Stimulated activated naive CD8-positive, alpha-beta T cell treated with anti-CD3 and anti-CD28 coated beads, Interleukin-15, Interleukin-2, amounts not matched to agents 100 ng/mL and 50 ng/mL, for 24 hours (primary cell): ENCODE measurements around the gene TNFSF15.

ENCODE experiments used
- H3K27ac Mint-ChIP-seq: one replicate; pipeline ENCODE4 v1.8.0; 2021; ENCODE audit warnings: mild to moderate bottlenecking, mixed read lengths
- H3K27me3 Mint-ChIP-seq: one replicate; pipeline ENCODE4 v1.8.0; 2021; ENCODE audit warnings: mixed read lengths
- H3K36me3 Mint-ChIP-seq: one replicate; pipeline ENCODE4 v1.8.0; 2021; ENCODE audit warnings: low read depth, mixed read lengths
- H3K4me1 Mint-ChIP-seq: one replicate; pipeline ENCODE4 v1.8.0; 2021; ENCODE audit warnings: low read depth, mixed read lengths
- H3K4me3 Mint-ChIP-seq: one replicate; pipeline ENCODE4 v1.8.0; 2021; ENCODE audit warnings: mild to moderate bottlenecking, mixed read lengths
- H3K9me3 Mint-ChIP-seq: one replicate; pipeline ENCODE4 v1.8.0; 2021; ENCODE audit warnings: mixed read lengths

Gene TNFSF15

GRCh38 chr9:114805670-114806525 is at the start of gene TNFSF15:
TSS of gene TNFSF15 (minus strand) at chr9:114806039. CDS start at chr9:114806012, 27 bp downstream.
- H3K9me3 Mint-ChIP-seq, result no peaks in the 10 kb centered on the region
- no peaks in the 10 kb centered on the region for H3K27me3 Mint-ChIP-seq
- H3K4me3 Mint-ChIP-seq, result peak within 1 kb of the TSS; percentile 42
- peaks cover 41% of the 10 kb centered on the region for H3K4me1 Mint-ChIP-seq
- H3K27ac Mint-ChIP-seq, result peak within 1 kb of the TSS; percentile 41
- no peaks in the 10 kb centered on the region for H3K36me3 Mint-ChIP-seq

DNA sequence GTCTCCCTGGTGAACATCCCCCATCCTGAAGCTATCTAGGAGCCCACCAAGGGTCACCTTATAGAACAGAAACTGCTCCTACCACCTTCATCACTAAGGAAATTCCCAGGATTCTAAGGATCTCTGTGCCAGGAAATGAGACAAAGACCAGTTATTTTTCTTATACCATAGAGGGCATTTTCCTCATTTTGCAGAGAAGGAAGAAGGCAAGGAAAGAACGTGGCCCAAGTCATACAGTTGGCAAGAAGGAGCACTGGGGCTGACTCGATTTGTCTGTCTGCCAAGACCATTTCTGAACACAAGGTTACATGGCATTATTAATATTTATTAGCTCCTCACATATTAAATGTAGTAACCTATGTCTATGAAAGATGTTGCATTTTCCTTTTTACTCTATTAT is 49.6 kb upstream of the TNFSF15 start:
- Mint-ChIP-seq H3K27me3 (no peaks in the 10 kb centered on the region), H3K27ac (no peak overlapping the region), H3K4me1 (peaks cover 24% of the 10 kb centered on the region), H3K9me3 (peaks cover 5% of the 10 kb centered on the region), H3K36me3 (no peaks in the 10 kb centered on the region), H3K4me3 (no peak overlapping the region)

- Mint-ChIP-seq H3K4me1 (peaks cover 24% of the 10 kb centered on the region), H3K9me3 (peaks cover 5% of the 10 kb centered on the region), H3K4me3 (no peak overlapping the region), H3K27me3 (no peaks in the 10 kb centered on the region), H3K36me3 (no peaks in the 10 kb centered on the region), H3K27ac (no peak overlapping the region)
Measured at GRCh38 chr9:114854736-114855355, 49.0 kb upstream of the TNFSF15 start.

DNA sequence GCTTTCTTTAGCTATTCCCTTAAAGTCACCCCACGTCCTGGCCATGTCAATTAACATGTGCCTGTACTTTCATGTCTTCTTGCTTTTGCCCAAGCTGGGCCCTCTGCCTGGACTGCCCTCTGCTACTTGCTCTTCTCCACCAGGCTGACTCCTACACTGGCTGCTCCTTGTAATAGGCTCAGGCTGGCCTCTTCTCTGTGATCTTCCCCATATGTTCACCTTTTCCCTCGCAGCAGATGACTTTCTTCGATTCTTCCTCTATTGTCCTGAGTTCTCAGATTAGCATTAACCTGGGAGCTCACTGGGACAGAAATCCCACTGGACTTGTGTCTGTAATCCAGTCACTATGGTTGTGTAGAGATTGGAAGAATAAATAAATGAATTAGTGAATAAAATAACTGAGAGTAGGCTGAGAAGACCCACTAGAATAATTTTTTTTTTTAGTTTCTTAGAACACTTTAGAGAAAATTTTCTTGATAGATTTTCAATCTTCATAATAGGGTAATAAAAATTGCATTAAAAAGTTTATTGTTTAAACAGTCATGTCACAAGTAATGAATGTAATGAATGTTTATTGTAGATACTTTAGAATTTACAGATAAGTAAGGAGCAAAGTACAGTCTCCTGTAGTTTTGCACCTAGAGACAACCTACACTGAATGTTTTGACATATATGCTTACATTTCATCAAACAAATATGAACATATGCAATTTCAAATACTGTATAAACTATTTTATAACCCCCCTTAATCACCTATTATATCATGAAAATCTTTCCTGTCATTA is 47.4 kb upstream of the TNFSF15 start:
- Mint-ChIP-seq H3K9me3 (no peaks in the 10 kb centered on the region), H3K36me3 (no peaks in the 10 kb centered on the region), H3K27ac (no peak overlapping the region), H3K4me1 (peaks cover 31% of the 10 kb centered on the region), H3K27me3 (no peaks in the 10 kb centered on the region), H3K4me3 (no peak overlapping the region)

- peaks cover 31% of the 10 kb centered on the region for H3K4me1 Mint-ChIP-seq
- no peaks in the 10 kb centered on the region for H3K9me3 Mint-ChIP-seq
- no peaks in the 10 kb centered on the region for H3K27me3 Mint-ChIP-seq
- H3K27ac Mint-ChIP-seq, result no peak overlapping the region
- no peaks in the 10 kb centered on the region for H3K36me3 Mint-ChIP-seq
- no peak overlapping the region for H3K4me3 Mint-ChIP-seq
Measured at GRCh38 chr9:114852050-114852594, 46.3 kb upstream of the TNFSF15 start.

- H3K4me1 Mint-ChIP-seq, result peaks cover 27% of the 10 kb centered on the region
- H3K27ac Mint-ChIP-seq, result peak overlapping the region; percentile 81
- peak overlapping the region; percentile 10 for H3K4me3 Mint-ChIP-seq
- H3K36me3 Mint-ChIP-seq, result no peaks in the 10 kb centered on the region
- H3K9me3 Mint-ChIP-seq, result no peaks in the 10 kb centered on the region
- no peaks in the 10 kb centered on the region for H3K27me3 Mint-ChIP-seq
Measured at GRCh38 chr9:114851306-114851705, 45.5 kb upstream of the TNFSF15 start.

DNA sequence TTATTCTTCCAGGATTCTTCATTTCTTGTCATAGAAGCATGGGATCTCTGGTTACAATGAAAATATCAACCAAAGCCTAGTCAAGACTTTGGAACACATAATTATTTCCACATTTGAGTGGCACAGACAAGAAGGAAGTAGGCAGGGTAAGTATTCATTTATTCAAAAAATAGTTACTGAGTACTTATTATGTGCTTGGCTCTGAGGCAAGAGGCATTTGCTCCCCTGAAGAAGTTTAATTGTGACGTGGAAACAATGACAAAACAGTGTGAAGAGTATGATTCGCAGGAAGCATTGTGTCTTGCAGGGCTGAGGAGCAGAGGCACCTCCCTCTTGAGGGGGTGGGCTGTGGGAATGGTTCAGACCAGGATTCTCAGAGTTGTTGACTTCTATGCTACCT is 45.0 kb upstream of the TNFSF15 start:
- peak overlapping the region; percentile 10 for H3K4me3 Mint-ChIP-seq
- no peaks in the 10 kb centered on the region for H3K36me3 Mint-ChIP-seq
- peak overlapping the region; percentile 81 for H3K27ac Mint-ChIP-seq

DNA sequence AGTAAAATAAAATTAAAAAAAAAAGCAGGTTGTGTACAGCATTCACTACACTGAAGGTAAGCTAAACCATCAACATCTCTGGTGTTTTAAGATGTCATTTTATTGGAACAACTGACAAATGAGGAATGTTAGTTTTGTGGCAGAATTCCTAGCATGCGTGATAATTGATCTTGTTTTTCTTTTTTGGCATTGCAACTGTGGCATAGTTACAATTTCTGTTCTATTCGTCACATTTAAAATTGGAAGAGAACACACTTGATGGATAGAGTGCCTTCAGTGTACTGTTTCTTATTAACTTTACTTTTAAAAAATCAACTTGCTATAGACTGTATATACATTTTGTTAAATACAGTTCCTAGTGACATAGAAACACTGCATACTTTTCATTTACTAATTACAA is 43.6 kb upstream of the TNFSF15 start:
- Mint-ChIP-seq H3K27me3 (no peaks in the 10 kb centered on the region), H3K36me3 (no peaks in the 10 kb centered on the region), H3K4me1 (peaks cover 27% of the 10 kb centered on the region), H3K27ac (no peak overlapping the region), H3K9me3 (no peaks in the 10 kb centered on the region), H3K4me3 (no peak overlapping the region)

More for the DNA sequence above, 45.0 kb upstream of the TNFSF15 start:
- Mint-ChIP-seq H3K4me1 (peaks cover 27% of the 10 kb centered on the region), H3K27me3 (no peaks in the 10 kb centered on the region), H3K9me3 (no peaks in the 10 kb centered on the region)

GRCh38 chr9:114847492-114848417 is 41.9 kb upstream of the TNFSF15 start:
- H3K36me3 Mint-ChIP-seq, result no peaks in the 10 kb centered on the region
- no peaks in the 10 kb centered on the region for H3K27me3 Mint-ChIP-seq
- no peaks in the 10 kb centered on the region for H3K9me3 Mint-ChIP-seq
- H3K4me3 Mint-ChIP-seq, result no peak overlapping the region
- no peak overlapping the region for H3K27ac Mint-ChIP-seq
- H3K4me1 Mint-ChIP-seq, result peaks cover 27% of the 10 kb centered on the region

DNA sequence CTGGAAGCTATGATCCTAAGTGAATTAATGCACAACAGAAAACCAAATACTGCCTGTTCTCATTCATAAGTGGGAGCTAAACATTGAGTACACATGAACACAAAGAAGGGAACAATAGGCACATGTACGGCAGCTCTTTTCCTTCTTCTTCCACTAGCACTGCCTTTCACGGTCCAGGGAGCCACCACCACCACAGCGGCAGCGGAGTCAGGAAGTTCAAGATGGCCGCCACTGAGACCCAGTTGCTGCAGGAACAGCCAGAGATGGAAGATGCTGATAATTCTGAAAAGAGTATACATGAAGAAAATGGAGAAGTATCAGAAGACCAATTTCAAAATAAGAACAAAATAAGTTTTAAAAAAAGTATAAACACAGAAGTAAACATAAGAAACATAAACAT is 39.5 kb upstream of the TNFSF15 start:
- Mint-ChIP-seq H3K4me1 (peaks cover 12% of the 10 kb centered on the region), H3K9me3 (no peaks in the 10 kb centered on the region), H3K36me3 (no peaks in the 10 kb centered on the region), H3K27ac (no peak overlapping the region), H3K27me3 (no peaks in the 10 kb centered on the region), H3K4me3 (no peak overlapping the region)

DNA sequence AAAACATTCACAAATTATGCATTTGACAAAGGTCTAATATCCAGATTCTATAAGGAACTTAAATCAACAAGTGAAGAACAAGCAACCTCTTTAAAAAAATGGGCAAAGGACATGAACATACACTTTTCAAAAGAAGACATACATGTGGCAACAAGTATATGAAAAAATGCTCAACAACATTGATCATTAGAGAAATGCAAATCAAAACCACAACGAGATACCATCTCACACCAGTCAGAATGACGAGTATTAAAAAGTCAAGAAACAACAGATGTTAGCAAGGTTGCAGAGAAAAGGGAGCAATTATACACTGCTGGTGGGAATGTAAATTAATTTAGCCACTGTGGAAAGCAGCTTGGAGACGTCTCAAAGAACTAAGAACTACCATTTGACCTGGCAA is 38.9 kb upstream of the TNFSF15 start:
- no peak overlapping the region for H3K4me3 Mint-ChIP-seq
- H3K36me3 Mint-ChIP-seq, result no peaks in the 10 kb centered on the region
- peaks cover 6% of the 10 kb centered on the region for H3K4me1 Mint-ChIP-seq
- H3K27me3 Mint-ChIP-seq, result no peaks in the 10 kb centered on the region
- H3K9me3 Mint-ChIP-seq, result no peaks in the 10 kb centered on the region
- H3K27ac Mint-ChIP-seq, result no peak overlapping the region

DNA sequence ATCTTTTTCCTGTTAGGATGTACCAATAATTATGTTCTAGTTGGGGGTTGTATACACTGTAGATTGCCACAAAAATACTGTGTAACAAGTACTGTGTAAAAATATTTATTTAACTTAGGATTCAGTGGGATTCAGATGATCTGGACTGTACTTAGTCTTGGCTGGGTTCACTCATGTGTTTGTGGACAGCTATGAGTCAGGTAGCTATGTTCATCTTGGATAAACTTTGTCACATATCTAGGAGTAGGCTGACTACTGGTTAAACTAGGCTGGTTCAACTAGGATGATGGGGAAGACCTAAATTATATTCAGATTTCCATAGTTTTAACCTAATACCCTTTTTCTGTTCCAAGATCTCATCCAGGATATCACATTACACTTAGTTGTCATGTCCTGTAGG is 32.1 kb upstream of the TNFSF15 start:
- H3K4me1 Mint-ChIP-seq, result peaks cover 8% of the 10 kb centered on the region
- H3K36me3 Mint-ChIP-seq, result no peaks in the 10 kb centered on the region
- H3K27me3 Mint-ChIP-seq, result peaks cover 11% of the 10 kb centered on the region

DNA sequence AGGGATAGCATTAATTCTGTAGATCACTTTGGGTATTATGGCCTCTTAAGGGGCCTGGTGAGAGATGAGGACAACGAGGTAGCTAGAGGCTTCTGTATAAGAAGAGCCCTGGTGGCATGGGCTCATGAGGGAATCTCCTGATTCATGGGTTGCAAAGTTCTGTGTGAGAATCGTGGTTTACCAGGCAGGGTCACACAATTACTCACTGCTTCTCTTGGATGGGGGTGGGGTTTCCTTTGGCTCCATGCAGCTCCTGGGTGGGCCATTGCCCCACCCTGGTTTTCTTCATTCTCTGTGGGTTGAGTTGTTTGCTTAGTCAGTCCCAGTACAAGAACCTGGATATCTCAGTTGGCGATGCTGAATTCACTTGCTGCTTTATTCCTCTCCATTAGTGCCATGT is 30.9 kb upstream of the TNFSF15 start:
- peaks cover 11% of the 10 kb centered on the region for H3K27me3 Mint-ChIP-seq
- peak overlapping the region; percentile 47 for H3K27ac Mint-ChIP-seq

More for the DNA sequence above, 32.1 kb upstream of the TNFSF15 start:
- Mint-ChIP-seq H3K9me3 (peaks cover 4% of the 10 kb centered on the region), H3K27ac (peak overlapping the region; percentile 4), H3K4me3 (no peak overlapping the region)

DNA sequence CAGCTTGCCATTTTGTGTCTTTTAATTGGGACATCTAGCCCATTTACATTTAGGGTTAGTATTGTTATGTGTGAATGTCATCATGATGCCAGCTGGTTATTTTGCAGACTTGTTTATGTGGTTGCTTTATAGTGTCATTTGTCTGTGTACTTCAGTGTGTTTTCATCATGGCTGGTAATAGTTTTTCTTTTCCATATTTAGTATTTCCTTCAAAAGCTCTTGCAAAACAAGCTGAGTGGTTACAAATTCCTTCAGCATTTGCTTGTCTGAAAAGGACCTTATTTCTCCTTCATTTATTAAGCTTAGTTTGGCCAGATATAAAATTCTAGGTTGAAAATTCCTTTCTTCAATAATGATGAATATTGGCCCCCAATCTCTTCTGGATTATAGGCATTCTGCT is 28.5 kb upstream of the TNFSF15 start:
- Mint-ChIP-seq H3K27ac (no peak overlapping the region), H3K4me3 (no peak overlapping the region), H3K36me3 (no peaks in the 10 kb centered on the region), H3K27me3 (peaks cover 11% of the 10 kb centered on the region), H3K4me1 (peaks cover 8% of the 10 kb centered on the region), H3K9me3 (peaks cover 4% of the 10 kb centered on the region)

More for the DNA sequence above, 30.9 kb upstream of the TNFSF15 start:
- Mint-ChIP-seq H3K4me1 (peaks cover 8% of the 10 kb centered on the region), H3K36me3 (no peaks in the 10 kb centered on the region), H3K9me3 (peaks cover 4% of the 10 kb centered on the region), H3K4me3 (no peak overlapping the region)
